ENCODE measurements around the gene CRIM1. TPM values are rescaled to one million over a fixed set of nuclear protein-coding genes. Genes with fewer than 3 reads are reported as not detected.

CRIM1 gene
- total and polyA plus RNA-seq, 4 donors, result 24.3 to 119 (median 58.4) TPM

DNA sequence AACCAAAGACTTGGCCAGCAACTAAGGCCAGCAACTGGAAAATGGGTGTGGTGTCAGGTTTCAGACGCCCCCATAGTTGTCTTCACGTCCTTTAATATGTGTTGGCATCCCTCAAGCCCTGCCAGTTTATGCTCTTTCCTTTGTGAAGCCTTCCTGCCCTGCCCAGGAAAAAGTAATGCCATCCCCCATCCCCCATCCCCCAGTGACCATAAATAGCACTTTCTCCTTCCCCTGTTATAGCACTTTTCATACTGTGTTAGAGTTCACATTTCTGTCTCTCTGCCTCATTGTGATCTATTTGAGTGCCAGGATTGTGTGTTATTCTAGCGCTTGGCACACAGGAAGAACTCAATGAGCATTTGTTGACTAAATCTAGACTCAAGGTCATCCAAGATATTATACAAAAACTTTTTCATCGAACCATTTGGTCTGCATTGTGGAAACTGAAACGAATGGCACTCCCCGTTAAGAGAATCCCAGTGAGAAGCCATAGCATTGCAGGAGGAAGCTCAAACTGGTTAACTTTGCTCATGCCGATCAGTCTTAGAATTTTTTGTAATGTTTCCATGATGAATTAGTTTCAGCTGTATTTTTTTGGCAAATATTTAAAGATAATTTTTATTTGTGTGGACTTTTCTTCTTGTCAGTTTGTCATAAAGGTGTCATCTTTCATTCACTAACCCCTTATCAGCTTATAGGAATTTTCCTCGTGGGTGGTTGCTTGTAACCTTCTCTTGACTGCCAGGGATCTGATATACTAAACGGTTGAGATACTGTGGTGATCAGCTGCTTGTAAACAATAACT lies 15.7 kb downstream of the CRIM1 start:
- H3K27me3 ChIP-seq (ENCODE audit: control insufficient read depth in 3 of 3, insufficient read depth in 3 of 3, low read length in 2 of 3), result no peaks in the 10 kb centered on the region
- H3K27ac ChIP-seq (ENCODE audit: low read depth in 1 of 2, low read length in 1 of 2), result peak overlapping the region in 1 of 2 donors; percentile 42
- no peak overlapping the region for H3K9ac ChIP-seq (ENCODE audit: insufficient read depth in 1 of 2, low read length in 2 of 2)
- DNase-seq, result peak in 2 of 3 donors; percentile 39
- no peak overlapping the region for H3K4me3 ChIP-seq
- H3K4me1 ChIP-seq (ENCODE audit: control insufficient read depth in 5 of 5, insufficient read depth in 5 of 5, low read length in 5 of 5), result peaks cover 12 to 79% (median 56%) of the 10 kb centered on the region in 5 donors
- no peaks in the 10 kb centered on the region for H3K36me3 ChIP-seq (ENCODE audit: control insufficient read depth in 4 of 4, insufficient read depth in 4 of 4, low read length in 4 of 4)
- no peaks in the 10 kb centered on the region for H3K9me3 ChIP-seq (ENCODE audit: control insufficient read depth in 4 of 4, insufficient read depth in 3 of 4, low read length in 3 of 4)
- 37 to 64% methylated on average over 9 of the region's 9 CpGs for WGBS, 2 donors
- TF ChIP-seq, protein P1, sequence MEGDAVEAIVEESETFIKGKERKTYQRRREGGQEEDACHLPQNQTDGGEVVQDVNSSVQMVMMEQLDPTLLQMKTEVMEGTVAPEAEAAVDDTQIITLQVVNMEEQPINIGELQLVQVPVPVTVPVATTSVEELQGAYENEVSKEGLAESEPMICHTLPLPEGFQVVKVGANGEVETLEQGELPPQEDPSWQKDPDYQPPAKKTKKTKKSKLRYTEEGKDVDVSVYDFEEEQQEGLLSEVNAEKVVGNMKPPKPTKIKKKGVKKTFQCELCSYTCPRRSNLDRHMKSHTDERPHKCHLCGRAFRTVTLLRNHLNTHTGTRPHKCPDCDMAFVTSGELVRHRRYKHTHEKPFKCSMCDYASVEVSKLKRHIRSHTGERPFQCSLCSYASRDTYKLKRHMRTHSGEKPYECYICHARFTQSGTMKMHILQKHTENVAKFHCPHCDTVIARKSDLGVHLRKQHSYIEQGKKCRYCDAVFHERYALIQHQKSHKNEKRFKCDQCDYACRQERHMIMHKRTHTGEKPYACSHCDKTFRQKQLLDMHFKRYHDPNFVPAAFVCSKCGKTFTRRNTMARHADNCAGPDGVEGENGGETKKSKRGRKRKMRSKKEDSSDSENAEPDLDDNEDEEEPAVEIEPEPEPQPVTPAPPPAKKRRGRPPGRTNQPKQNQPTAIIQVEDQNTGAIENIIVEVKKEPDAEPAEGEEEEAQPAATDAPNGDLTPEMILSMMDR (IDR thresholded peaks at IDR 0.05; ENCODE audit: control extremely low read depth, extremely low read depth), result no peak
- ATAC-seq (ENCODE audit: insufficient read depth, low FRiP score), result no peak

DNA sequence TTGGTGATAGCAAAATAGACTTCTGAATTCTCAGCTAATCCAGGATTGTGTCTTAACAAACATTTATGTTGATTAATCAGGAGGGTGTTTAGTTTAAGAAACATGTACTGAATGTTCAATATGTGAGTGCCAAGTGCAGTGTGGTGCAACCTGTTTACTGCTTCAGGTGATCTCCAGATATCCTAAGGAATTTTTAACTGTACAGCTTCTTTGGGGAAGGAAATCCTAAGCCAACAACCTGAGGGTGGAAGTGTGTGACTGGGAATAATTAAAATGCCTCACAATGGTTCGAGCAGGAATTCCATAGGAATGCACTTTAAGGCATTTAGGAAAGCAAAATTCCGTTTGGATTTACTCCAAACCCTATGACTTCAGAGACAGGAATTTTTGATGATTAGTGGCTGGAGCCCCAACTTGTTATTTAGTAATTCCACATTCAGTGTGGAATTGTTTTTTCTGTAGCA lies 16.4 kb downstream of the CRIM1 start:
- 33 to 59% methylated on average over 2 of the region's 2 CpGs for WGBS, 2 donors

DNA sequence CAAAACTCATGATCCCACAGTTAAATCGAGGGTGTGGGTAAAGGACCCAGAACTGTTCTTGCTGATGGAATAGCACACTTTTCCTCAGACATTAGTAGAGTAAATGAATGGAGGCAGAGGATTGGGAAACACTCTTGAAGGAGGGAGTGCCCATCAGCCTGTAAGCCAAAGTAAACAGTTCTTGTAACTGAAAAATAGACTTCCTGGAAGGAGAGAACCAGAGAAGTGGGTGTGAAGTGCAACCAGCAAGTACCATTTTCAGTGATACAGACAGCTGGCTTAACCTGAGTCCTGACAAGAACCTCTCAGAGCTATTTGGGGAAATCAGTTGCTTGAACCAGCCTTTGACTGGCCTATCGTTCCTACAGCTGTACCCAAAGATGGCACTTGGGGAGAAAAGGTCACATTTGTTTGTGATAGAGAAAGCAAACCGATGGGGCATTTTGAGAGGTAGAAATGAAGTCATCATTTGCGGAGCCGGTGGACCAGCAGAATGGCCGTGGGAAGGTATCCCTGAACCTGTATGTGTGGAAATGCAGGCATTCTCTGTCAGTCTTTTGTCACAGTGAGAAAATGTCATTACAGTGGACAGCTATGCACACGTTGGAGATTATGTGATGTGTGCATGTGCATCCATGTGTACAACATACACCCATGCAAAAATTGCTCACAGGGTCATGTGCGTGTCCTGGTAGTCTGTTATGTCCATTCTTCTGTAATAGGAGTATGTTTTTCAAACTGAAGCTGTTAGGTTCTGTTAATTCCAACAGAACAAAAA lies 17.8 kb downstream of the CRIM1 start:
- TF ChIP-seq, protein P1 (IDR thresholded peaks at IDR 0.05; ENCODE audit: control extremely low read depth, extremely low read depth), result no peak
- DNase-seq, result peak in 2 of 3 donors; percentile 50 to 77
- no peaks in the 10 kb centered on the region for H3K27me3 ChIP-seq (ENCODE audit: control insufficient read depth in 3 of 3, insufficient read depth in 3 of 3, low read length in 2 of 3)
- ATAC-seq (ENCODE audit: insufficient read depth, low FRiP score), result peak; percentile 78
- peaks cover 18 to 67% (median 47%) of the 10 kb centered on the region in 5 donors for H3K4me1 ChIP-seq (ENCODE audit: control insufficient read depth in 5 of 5, insufficient read depth in 5 of 5, low read length in 5 of 5)
- H3K9ac ChIP-seq (ENCODE audit: insufficient read depth in 1 of 2, low read length in 2 of 2), result no peak overlapping the region
- H3K27ac ChIP-seq (ENCODE audit: low read depth in 1 of 2, low read length in 1 of 2), result peak overlapping the region in 1 of 2 donors; percentile 60
- no peaks in the 10 kb centered on the region for H3K9me3 ChIP-seq (ENCODE audit: control insufficient read depth in 4 of 4, insufficient read depth in 3 of 4, low read length in 3 of 4)
- 63 to 83% methylated on average over 8 of the region's 8 CpGs for WGBS, 2 donors
- H3K4me3 ChIP-seq, result no peak overlapping the region
- no peaks in the 10 kb centered on the region for H3K36me3 ChIP-seq (ENCODE audit: control insufficient read depth in 4 of 4, insufficient read depth in 4 of 4, low read length in 4 of 4)

More for the DNA sequence above, 16.4 kb downstream of the CRIM1 start:
- no peak overlapping the region for H3K9ac ChIP-seq (ENCODE audit: insufficient read depth in 1 of 2, low read length in 2 of 2)
- H3K36me3 ChIP-seq (ENCODE audit: control insufficient read depth in 4 of 4, insufficient read depth in 4 of 4, low read length in 4 of 4), result no peaks in the 10 kb centered on the region
- peak in 2 of 3 donors; percentile 74 to 78 for DNase-seq
- H3K4me1 ChIP-seq (ENCODE audit: control insufficient read depth in 5 of 5, insufficient read depth in 5 of 5, low read length in 5 of 5), result peaks cover 18 to 79% (median 56%) of the 10 kb centered on the region in 5 donors
- H3K4me3 ChIP-seq, result no peak overlapping the region
- no peak overlapping the region for H3K27ac ChIP-seq (ENCODE audit: low read depth in 1 of 2, low read length in 1 of 2)
- TF ChIP-seq, protein P1 (IDR thresholded peaks at IDR 0.05; ENCODE audit: control extremely low read depth, extremely low read depth), result no peak
- ATAC-seq (ENCODE audit: insufficient read depth, low FRiP score), result no peak
- H3K9me3 ChIP-seq (ENCODE audit: control insufficient read depth in 4 of 4, insufficient read depth in 3 of 4, low read length in 3 of 4), result no peaks in the 10 kb centered on the region
- no peaks in the 10 kb centered on the region for H3K27me3 ChIP-seq (ENCODE audit: control insufficient read depth in 3 of 3, insufficient read depth in 3 of 3, low read length in 2 of 3)

Data from lung (tissue), 12 donors.